Fibroblast of the conjunctiva (primary cell): ENCODE measurements around the gene TEX261.
"Not testable (repeated sequence)": the region's sequence is repeated elsewhere in the genome, so short reads cannot be mapped to it uniquely, and the experiment has no call there.

ENCODE experiments used
- DNase-seq: peaks from one replicate; pipeline ENCODE4 v3.0.0-alpha.2; 2010; ENCODE audit warnings: low read depth

Gene TEX261

DNA sequence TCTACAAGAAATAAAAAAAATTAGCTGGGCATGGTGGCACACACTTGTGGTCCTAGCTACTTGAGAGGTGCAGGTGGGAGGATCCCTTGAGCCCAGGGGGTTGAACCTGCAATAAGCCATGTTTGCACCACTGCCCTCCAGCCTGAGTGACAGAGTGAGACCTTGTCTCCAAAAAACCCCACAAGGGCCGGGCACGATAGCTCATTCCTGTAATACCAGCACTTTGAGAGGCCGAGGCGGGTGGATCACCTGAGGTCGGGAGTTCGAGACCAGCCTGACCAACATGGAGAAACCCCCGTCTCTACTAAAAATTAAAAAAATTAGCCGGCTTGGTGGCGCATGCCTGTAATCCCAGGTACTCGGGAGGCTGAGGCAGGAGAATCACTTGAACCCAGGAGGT is 5.3 kb upstream of the TEX261 start:
- not testable (repeated sequence) for DNase-seq

DNA sequence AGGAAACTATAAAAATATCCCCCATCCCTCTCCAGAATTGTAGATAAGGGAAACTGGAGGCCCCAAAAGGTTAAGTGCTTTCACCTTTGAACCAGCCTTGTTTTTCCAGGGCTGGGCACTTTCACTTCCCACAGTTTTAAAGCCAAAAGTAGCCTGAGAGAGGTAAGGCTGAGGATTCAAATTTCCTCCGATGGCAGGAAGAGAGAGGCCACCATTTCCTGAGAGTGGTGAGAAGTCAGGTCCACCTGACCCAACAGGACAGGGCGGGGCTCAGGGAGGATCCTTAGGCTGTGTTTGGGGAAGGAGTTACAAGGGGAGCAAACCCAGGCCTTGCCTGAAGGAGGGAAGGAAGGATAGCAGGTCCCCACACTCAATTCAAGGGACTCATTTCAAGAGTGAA is 4.7 kb upstream of the TEX261 start:
- DNase-seq: no peak

DNA sequence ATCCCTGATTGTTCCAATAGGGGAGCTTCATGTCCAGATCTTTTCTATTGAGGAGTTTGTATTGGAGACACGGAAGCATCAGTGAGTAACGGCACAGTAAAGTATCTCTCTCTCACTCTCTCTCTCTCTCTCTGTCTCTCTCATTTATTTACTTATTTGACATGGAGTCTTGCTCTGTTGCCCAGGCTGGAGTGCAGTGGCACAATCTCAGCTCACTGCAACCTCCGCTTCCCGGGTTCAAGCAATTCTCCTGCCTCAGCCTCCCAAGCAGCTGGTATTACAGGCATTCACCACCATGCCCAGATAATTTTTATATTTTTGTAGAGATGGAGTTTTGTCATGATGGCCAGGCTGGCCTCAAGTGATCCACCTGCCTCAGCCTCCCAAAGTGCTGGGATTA is 4.2 kb upstream of the TEX261 start:
- not testable (repeated sequence) for DNase-seq

DNA sequence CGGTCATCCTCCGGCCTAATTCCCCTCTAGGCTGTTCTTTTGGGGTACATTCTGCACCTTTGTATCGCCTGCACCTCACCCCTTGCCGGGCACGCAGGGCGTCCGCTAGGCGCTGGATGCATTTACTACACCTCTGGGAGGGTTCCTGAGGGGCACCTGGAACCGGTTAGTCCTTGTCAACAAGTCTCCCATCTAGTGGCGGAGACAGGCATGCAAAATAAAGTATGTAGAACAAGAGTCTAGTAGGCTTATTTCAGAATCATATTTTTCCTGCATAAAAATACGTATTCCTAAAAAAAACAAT is 705 bp upstream of the TEX261 start:
- DNase-seq: no peak

DNA sequence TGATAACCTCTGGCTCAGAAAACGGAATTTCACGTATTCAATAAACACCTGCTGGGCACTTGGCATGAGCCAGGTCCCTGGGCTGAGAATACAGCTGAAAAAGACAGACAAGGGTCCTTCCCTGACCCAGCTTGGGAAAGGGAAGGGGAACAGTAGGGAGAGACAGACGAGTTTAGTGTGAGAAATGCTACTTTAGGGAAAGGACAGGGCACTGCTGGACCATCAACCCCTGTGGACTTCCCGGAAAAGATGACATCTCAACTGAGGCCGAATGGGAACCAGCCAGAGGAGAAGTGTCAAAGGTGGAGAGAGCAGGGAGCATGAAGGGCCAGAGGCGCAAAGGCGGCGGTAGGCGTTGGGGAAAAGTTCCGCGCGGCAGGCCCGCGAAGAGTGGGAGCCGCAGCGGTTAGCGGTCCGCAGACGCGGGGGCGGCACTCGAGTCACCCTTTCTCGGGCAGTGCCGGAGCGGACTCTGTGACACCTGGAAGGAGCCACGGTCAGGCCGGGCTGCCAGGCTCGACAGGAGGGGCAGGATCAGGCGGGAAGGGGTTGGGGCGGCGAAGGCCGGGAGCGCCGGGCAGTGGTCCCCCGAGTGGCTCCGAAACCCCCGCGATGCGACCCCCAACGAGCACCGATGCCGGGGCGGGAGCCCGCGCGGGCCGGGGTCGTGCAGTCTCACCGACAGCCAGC is 519 bp downstream of the TEX261 start:
- DNase-seq: no peak

DNA sequence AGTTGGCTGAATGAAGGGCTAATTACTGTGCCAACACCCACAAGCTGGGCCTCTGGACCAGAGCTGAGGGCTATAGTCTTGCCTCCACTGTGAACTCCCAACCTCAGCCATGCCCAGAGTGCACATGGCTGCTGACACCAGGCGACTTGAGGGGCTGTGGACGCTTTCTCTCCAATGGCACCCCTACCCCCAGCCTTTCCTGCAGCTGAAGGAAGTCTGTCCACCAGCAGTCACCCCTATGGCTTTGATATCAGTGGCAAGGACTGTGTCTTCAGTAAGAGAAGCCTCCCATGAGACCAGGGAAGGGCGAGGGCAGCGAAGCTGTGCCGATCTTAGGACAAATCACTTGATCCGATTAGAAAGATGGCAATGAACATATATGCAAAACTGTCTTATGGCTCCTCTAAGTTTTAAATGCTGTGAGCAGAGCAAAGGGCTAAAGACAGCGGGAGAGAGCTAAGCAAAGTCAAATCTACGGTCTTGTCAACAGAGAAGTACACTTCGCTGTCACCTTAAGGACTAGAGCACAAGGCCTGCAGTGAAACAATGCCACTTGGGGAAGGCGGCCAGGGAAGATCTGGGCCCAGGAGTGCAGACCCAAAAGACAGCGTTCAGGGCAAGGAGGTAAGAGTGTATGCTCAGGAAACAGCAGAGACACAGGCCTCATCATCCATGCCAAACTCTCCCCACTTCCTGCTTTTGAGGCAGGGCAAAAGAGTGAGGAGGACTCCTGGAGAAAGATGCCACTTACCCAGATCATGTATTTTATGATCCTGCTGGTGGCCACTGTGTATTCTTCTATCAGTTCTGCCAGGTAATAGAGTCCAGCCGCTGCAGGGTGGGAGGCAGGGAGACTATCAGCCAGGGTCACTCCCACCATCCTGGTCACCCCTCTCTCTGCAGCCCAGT is 1.5 kb downstream of the TEX261 start:
- DNase-seq: no peak

DNA sequence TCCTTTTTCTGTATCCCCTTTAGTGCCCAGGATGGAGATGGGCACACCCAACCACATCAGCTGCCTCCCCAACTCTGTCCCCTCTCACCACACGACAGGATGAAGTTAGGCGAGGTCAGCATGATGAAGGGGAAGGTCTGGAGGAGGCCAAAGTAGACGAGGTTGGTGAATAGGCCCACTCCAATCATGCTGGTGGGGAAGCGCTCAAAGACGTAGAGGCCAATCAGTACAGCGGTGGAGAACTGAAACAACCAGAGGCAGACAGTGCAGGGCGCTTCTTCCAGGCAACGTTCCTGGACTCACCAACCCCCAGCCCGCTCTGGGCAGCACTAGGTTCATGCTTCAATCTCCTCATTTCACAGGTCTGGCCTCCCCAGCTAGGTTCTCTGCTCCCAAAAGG is 2.9 kb downstream of the TEX261 start:
- DNase-seq: no peak

DNA sequence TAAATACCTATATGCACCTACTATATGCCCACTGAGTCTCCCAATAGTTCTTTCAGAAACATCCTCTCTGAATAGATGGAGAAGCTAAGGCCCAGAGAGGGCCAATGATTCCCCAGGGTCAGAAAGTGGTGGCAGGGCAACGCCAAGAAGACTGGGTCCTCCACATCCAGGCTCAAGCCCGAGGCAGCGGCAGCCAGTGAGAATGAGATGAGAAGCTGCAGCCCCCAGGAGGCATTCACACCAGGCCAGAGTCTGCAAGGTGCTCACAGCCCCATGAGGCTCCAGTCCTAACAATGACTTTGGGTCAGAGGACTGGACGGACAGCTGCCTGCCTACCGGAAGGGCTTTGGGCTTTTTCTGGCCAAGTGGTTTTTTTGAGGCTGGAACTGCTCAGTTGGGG is 3.5 kb downstream of the TEX261 start:
- no peak for DNase-seq

DNA sequence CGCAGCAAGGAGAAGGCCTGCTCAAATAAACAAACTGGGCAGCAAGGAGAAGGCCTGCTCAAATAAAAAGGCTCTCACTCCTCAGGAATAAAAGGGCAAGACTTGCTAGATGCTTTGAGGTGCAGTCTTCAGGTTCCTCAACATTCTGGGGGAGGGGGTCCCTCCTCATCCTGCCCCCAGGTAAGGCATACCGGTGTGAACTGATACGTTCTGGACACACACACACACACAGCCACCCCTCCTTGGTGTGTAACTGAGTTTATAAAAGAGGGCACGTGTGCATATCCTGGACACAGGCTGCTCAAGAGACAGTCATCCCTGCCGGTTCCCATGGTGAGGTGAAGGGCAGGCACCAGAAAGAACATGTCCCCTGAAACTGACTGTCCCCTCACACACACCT is 4.5 kb downstream of the TEX261 start:
- no peak for DNase-seq

DNA sequence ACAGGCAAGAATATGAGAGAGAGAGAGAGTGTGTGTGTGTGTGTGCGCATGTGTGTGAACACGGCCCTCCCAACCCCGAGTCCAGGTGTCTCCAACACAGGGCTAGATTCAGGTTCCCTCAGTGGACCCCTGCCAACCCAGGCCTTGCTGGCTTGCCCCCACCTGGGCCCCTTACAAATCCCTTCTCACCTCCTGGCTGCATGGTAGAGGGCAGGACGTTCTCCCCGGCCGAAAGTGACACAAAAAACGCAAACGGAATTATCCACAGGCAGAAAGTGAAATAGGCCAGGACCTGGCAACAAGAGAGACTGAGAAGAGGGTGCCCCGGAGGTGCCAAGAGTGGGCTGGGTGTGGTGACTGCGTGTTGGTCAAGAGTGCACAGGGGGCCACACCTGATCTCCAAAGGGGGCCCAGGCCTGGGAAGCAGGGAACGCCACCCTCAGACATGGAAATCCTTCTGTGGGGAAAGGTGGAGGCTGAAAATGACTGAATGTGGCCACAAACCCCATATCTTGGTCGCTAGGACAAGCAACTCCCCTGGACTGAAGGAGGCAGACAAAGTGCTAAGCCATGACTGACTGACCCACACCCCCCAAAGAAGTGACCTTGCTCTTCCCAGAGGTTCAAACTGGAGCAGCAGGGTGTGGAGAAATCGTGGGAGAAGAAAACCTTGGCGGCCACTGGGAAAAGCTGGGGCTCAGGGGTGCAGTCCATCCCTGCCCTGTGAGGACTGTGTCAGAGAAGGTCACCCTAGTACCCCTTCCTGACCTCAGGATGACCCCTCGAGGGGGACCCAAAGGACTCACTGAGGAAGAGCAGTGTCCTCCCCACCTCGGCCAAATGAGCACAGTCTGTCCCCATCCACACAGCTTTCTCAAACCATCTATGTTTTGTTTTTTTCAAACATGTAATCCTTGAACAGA is 5.7 kb downstream of the TEX261 start:
- no peak for DNase-seq

DNA sequence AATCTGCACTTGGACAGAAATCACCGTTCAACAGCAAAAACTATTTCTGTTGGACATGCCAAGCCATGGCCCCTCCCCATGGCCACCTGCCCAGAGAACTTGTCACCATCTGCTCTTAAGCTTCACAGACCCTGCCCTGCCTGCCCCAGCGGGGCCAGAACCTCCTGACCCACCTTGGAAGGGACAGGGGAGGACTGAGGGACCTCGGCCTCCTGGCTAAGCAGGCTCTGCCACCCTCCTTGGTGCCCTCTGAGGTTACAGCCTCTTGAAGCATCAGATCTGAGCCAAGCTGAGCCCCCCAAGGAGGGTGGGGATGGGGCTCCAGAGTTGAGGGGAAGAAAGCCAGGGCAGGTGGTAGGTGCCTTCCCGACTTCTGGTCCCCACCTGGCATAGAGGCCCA is 6.5 kb downstream of the TEX261 start:
- DNase-seq: no peak

DNA sequence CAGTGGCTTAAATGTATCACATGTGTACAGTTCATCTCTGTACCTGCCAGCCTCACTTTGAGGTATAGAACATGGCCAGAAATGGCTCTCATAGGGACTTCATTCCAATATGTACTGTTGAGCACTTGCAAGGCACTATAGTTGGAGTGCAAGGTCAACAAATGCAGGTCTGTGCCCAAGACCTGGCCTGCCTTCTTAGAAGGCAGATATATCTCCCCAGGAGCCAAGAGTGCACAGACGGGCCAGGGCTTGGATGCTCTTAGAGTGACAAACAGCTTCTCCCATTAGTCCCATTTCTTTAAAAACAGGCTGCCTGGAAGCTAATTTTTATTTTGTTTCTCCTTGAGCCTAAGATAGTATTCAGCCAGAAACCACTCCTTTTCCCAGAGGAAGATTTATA is 7.3 kb downstream of the TEX261 start:
- no peak for DNase-seq

DNA sequence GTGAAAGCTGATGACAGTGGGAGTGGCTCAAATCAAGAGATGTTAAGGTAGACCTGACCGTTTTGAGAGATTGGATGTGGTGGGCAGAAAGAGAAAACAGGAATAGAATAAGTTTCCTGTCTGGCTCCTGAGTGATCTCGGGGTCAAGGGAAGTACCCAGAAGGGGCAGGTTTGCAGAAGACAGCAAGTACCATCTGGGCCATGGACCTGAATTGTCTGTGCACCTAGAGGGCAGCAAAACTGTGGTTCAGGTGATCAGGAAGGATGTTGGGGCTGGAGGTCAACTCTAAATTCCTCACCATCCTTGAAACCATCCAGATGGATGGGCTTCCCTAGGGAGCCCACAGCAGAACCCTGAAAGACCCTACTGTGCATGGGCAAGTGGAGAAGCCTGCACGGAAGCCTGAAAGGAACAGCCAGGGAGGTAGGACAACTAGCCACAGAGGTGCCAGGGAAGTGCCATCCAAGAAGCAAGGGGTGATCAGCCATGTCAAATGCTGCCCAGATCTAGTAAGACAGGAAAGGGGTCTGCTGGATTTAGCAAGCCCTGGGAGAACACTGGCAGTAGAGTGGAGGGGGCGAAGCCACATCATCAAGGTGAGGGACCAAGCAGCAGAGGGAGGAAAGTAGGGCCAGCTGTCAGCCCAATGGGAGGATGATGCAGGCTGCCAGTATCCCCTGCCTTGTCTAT is 8.0 kb downstream of the TEX261 start:
- DNase-seq: no peak

DNA sequence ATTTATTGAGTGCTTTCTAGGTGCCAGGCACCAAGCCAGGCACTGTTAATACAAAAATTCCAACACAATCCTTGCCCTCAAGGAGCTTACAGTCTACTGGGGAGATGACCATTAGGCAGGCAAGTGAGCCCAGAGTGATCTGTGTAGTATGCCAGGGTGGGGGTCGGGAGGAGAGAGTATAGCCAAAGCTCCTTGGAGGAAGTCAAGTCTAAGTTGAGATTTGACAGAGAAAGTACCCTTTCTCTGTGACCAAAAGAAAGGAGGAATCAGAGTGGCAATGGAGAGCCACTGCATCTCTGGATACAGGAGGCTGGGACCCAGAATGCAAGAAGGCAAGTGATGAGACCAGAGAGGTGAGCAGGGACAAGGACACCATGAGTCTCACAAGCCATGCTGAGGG is 8.7 kb downstream of the TEX261 start:
- DNase-seq: no peak

DNA sequence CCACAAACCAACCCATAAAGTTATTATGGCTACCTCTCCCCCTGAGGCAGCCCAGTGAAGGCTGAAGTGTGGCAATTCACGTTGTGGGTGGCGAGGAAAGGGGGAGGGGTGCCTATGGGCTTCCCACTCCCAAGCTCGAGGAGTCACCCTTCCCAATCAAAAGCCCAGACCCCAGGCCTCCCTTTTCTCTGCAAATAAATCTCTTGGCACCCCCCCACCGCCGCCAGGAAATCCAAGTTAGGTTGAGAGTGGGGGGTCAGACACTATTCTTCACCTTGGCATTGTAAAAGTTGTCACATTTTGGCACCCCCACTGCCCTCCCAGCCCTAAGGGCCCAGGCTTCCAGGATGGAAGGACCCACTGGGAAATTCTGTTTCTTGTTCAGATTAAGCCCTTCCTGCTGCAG is 9.4 kb downstream of the TEX261 start:
- DNase-seq: no peak

DNA sequence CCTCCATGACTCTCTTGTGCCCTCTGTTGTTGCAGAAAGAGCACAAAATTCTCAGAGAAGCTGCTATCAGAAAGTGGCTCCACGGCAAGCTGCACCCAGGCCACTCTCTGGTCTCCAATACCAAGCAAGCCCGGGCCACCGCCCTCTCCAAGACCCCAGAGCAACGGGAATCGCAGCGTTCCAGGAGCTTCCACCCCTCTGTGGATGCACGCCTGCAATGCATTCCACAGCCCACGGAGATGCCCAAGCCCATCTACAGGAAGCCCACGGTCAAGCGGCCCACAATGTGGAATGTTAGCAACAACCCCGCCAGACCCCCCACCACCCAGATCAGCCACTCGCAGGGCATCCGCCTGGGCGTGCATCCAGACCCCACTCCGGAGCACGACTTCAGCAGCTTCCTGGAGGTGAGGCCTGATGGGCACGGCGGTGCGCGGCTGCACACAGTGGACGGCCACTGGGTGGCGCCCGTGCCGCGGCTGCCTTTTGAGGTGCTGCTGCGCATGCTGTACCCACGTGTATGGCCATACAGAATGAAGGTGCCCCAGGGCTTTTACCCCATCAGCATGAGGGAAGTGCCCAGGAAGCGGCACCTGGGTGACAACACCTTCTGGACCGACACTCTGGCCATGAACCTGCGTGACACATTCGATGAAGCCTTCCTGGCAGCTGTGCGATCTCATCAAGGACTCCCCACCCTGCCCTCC is 9.9 kb downstream of the TEX261 start:
- DNase-seq: no peak

DNA sequence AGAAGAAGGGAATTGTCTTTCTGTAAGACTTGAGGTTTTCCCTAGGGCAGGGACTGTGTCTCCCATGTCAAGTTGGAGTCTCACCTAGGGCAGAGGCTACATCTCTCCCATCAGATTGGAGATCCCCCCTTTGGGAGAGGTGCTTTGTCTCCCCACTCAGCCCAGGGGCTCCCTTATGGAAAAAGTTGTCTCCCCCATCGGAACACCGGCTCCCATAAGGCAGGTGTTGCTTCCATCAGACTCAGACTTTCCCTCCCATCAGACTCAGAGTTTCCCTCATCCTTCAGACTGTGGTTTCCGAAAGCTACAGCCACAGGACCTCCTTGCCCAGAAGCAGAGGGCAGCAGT is 10.5 kb downstream of the TEX261 start:
- DNase-seq: no peak

DNA sequence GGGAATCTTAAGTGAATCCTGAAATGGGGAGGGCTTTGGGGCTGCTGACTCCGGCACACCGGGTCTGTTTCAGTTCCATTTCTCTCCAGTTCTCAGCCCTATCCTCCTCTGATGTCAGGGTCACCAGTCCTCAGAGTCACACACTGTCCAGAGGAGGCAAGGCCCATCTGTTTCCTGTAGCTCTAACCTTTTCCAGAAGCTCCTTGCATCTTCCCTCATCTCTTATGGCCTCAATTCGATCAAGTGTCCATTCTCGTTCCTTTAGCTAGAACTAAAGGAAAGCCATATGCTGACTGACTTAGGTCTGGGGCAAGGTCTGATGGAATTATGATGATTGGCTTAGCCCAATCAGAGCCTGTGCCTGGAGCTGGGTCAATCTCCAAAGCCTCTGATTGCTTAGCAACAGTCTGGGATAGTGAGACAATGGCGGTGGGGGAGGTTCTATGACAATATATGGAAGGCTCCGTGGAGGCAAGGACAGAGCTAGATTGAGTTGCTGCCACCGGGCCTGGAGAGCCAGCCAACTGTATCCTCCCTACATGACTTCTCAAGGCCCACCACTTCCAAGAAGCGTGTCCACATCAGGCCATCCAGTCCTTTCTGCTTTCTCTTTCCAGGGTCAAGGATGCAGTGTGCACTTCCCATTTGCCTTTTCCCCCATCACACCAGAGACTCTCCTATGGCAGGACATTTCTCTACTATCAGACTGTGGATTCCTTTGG is 11.0 kb downstream of the TEX261 start:
- DNase-seq: no peak

DNA sequence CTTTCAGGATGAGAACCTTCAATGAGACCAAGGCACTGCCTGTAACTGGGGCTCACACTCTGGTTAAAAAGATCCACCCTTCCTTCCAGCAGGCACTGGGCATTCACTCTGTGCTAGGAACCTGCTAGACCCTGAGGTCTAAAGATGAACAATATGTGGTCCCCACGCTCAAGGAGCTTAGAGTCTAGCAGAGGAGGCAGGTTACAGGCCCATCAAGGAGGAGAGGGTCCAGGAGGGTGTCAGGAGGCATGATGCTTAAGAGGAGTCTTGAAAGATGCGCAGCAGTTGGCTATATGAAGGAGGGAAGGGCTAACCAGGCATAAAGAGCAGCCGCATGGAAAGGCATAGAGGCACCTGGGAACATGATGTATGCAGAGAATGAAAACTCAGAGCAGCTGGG is 11.7 kb downstream of the TEX261 start:
- DNase-seq: no peak

DNA sequence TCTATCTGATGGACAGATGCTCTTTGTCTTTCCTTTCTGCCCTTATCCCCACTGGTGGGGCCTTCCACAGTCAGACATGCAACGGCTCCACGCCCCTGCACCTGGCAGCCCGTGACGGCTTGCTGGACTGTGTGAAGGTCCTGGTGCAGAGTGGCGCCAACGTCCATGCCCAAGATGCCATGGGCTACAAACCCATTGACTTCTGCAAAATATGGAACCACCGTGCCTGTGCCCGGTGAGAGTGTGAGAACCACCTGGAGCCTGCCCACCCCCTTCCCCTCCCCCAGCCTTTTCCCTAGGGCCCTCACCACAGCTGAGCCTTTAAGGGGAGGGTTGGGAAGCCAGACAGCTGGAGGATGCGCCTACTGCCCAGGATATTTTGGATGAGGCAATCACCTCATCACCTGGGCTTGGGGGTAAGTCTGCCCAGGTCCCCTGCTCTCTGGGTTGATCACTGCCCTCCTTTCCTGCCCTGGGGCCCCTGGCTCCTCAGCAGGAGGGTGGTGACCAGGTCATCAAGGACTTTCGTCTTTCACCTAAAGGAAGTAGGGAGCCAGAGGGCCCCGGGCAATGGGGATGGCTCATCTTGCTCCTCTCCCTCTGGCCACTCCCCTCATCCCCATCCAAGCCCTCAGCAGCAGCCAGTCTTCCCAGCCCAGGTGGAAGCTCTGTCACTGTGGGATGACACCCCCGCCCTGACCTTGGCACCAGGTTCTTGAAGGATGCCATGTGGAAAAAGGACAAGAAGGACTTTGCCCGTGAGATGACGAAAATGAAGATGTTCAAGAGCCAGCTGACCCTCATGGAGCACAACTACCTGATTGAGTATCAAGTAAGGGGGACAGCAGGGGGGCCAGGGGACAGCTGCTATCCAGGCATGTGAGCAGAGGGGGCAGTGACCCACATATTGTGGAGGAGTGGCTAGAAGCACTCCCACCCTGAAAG is 12.5 kb downstream of the TEX261 start:
- no peak for DNase-seq
